GM19372 (cell line): ENCODE data around the gene CCDC192.

Experiments used
- ATAC-seq: cut with Tn5 transposase; IDR thresholded peaks from one replicate; pipeline ENCODE4 v1.9.1; 2021; ENCODE audit warnings: mild to moderate bottlenecking, low read depth, moderate library complexity; ENCODE audit not compliant: unreplicated experiment

CCDC192 gene

DNA sequence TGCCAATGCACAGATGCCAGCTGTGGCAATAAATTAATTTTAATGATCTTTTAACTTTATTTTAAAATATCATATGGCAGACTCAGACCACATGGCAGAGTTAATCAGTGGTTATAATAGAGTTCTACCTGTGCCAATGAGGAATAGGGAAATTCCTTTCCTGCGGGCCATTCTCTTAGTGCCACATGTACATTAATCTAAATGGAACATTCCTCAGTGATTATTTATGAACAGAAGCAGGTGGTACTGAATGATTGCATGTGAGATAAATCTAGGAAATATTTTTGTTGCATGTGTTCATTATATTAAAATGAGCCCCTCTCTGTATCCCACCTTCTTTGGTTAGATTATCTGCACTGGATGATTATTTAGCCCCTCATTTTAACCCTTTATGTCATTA lies 102.3 kb downstream of the CCDC192 start:
- ATAC-seq, result no peak

DNA sequence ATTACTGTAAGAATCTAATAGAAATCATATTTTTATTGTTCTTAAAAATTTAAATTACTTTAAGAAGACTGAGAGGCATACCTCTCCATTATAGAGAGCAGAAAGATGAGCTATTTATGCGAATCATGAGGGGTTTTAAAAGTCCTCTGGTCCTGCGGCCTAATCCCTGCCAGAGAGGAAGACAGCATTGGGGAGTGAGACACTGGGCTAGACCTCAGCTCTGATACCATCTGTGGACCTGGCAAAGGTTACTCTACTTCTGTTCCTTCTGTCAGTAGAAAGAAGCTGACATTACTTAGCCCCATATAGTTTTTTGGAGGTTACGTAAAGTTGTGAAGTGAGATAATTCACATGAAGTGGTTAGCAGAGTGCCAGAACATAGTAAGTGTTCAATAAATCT lies 103.6 kb downstream of the CCDC192 start:
- ATAC-seq, result no peak

DNA sequence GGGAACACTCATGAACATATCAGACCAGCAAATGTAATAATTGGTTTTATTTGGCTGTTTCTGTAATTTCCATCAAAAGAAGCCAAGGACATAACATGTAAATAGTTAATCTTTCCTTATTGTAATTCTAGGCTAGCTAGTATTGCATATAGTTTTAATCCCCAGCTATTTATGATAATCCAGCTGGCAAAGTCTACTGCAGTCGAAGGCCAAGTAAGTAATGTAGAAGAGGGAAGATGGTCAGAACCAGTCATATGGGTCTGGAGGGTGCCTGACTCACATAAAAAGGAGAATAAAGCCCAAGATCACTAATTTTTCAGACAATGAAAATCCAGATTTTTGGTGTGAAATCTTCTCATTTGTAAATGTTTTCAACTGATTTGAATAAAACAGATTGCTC lies 106.3 kb downstream of the CCDC192 start:
- no peak for ATAC-seq

DNA sequence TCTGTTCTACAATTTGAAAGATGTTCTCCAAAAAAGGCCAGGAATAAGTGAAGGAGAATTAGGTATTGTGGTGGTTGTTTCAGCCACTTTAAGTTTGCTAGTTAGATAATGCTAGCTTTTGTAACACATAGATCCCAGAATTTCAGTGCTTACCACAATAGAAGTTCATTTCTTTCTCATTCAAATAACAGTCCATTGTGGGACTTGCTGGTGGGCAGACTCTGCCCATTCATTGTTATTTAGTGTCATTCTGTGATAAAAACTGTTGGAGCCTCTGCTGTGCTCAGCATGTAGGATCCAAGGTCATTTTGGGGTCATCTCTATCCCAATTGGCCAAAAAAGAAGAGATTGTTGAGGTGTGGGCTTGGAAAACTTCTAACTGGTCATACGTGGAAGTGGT lies 106.8 kb downstream of the CCDC192 start:
- ATAC-seq, result no peak

DNA sequence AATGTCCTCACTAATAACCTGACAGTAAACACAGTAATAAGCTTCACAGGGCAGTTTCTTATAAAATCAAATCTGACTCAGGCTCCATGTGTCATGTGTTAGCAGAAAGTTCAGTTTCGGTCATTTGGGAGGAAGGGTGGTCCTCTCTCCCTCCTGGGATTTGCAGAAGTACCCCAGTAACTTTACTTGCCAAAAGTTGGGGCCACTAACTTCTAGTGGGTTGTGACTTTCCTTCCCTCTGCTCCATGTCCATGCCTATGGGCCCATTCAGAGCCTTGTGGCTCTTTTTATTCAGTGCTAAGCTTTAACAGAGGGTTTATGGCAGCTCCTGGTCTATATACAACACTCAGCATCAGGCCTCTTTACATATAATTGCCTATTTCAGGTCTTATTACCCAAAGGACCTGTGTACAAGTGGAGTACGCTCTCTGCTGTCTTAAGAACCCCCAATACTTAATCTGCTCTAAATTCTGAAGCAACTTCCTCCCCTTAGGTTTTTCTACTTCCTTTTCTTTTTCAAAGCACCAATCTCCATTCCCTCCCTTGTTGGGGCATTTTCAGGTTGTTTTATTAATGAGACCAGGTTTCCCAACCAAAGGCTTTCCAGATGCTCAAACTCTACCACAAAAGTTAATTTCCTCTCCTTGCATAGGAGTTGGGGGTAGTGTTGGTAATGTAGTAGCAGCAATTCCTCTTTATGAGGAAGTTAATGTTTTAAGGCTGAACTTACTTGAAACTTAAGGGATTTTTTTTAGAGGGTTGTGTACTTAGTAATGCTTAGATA lies 107.7 kb downstream of the CCDC192 start:
- ATAC-seq, result no peak

DNA sequence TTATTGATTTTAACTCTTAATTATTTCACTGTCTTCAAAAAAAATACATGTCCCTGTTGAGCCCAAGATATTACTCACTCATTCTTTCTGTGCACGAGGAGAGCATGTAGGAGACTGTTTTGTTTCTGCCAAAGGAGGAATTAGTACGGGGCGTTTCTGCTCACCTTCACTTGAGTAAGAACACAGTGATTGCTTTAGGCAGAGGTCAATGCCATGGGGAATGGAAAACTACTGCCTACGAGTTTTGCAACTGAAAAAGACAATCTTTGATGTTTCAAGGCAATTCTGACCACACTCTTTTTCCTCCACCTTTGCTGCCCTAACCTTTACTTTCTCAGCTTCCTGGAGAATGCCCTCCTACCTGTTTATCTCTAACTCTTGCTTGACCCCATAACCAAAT lies 109.4 kb downstream of the CCDC192 start:
- ATAC-seq, result no peak

DNA sequence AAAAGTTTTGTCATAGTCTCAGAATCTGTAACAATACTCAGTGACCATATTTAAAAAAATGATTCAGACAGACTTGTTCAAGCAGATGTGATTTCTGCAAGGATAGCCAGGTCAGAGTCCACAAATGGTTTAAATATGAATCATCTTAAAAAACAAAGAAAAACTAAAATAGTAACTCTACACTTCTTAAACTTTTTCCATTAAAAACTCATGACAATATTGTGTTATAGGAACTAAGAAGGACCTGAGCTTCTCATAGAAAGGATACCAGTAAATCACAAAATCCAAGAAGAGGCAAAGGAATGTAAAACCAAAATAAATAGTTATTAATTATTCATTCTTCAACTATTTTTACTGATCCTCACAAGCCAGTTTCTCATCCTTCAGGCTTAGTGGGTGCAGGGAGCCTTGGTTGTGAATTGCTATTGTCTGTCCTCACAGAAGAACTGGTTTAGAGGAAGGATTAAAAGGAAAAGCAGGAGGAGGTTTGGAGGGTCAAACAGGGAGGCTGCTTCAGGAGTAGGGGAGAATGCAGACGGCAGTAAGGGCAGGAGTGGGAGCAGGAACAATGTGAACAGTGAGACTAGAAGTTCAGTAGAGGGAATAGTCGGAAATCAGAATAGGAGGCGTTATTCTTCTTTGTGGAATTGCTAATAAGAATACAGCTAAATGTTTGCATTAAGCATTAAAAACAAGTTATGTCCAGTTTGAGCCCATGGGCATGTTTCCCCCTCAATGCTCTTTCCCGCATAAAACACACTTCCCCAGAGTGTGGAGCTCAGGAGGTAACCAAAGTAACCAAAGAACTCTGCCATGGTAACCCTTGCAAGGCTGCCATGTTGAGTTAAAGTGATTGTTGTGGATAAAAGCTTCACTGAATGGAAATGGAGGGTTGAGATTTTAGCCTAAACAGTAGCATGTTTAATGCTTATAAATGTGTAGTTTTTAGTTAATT lies 110.7 kb downstream of the CCDC192 start:
- ATAC-seq, result no peak

DNA sequence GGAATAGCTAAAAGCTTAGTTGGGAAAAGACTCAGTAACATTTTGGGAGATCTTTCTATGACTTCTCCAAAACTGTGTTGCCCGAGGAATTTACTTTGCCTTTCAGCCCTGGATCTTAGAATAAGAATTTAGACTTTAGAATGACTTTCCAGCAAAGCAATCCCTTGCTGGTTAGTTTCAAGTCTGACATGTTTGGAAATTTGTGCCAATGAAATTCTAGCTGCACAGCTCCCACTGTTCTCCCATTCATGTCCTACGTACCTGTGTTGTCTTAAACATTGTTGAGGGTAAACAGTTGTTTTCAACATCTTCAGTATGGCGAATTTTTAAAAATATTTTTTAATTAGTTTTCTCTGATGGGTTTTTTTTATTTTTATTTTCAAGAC lies 111.4 kb downstream of the CCDC192 start:
- ATAC-seq, result no peak

DNA sequence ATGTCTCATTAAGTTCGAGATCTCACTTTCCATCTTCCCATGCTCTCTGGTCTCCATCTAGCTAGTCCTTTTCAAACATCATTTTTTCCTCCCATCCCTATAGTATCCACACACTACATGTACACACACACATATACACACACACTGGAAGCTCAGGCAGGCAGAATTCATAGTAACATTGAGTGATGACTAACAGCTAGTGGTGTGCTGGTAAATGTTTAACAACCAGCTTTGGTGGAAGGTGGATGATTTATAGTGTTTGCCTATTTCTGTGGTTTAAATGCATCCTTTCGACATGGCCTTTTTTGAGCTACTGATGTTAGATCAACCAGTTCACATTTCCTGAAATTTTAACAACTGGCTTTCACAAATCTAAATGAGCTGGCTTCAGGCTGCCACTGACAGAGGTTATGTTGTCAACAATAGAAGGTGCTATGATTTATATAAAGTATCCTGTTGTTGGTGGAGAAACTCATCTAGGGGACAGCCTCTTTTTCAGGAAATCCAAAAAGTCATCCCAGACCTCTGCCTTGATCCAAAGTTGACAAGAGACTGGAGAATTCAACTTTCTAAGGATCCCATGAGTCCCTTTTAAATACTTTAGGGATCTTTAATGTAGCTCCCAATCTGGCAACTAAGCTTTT lies 117.8 kb downstream of the CCDC192 start:
- ATAC-seq, result peak; percentile 90

DNA sequence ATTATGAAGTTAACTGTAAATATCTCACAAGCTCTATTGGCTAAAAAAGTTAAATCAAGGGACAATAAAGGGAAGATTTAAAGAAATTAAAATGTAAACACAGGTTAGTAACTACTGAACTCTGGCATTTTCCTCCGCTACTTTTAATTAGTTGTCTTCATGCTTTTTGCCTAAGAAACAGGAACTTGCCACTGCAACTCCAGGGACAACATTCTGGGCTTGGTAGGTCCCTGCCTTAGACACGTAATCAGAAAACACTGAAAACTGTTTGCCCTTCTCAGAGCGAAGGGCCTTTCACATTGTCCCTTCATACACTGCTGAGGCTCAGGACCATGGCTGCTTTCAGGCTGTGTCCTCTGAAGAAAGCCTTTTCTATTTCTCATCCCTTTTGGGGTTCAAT lies 118.7 kb downstream of the CCDC192 start:
- ATAC-seq, result no peak

DNA sequence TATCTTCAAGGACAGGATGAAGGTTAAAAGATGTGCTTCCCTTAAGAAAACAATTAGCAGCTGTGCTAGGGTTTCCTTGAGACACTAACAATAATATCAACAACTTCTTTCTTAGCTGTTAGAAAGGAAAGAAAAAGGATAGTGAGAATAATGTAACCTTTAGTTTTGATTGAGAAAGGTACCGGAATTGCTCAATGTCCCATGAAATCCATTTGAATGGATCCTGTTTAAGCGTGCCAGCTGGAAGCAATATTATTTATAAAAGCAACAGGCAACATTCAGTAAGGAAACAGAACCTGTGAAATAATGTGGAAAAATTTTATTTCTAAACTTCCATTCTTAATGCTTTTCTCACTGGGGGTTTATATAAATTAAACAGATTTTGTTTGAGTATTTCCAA lies 120.9 kb downstream of the CCDC192 start:
- no peak for ATAC-seq

DNA sequence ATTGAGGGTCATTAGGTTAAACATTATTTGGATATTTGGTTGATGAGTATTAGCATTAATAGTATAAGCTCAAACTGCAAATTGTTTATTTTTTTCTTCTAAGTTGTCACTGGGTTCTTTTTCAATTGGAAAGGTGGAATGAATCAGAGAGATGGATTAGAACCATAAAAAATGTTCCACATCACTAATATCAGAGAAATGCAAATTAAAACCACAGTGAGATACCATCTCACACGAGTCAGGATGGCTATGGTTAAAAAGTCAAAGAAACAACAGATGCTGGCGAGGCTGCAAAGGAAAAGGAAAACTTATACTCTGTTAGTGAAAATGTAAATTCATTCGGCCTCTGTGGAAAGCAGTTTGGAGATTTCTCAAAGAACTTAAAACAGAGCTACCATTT lies 122.8 kb downstream of the CCDC192 start:
- no peak for ATAC-seq

DNA sequence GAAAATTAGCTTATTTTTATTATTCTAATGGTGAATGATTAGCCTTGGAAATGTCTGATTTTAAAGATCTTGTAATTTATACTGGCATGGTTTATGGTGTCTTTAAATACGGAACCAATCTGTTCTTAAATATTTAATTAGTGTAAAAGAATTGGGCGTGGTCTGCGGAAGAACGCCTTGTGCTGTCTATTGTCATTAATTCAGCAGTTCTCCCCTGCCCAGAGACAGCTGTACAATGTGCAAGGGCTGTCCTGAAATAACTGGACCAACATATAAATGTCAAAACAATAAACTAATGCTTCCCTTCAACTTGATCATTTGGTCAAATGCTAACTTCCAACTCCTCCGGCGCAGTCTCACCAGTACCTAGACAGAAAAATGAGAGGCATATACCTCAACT lies 124.3 kb downstream of the CCDC192 start:
- ATAC-seq, result no peak

DNA sequence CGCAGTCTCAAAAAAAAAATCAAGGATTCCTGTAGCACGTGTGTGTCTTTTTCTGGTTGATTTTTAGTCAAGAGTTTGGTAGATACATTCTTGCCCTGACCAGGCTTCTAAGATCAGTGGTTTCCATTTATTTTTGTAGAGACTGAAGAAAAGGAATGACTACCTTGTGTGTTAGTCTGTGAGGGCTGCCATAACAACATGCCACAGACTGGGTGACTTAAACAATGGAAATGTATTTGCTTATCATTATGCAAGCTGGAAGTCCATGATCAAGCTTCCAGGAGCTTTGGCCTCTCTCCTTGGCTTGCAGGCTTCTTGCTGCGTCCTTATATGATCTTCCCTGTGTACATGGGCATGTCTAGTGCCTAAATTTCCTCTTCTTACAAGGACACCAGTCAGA lies 127.0 kb downstream of the CCDC192 start:
- ATAC-seq, result no peak

DNA sequence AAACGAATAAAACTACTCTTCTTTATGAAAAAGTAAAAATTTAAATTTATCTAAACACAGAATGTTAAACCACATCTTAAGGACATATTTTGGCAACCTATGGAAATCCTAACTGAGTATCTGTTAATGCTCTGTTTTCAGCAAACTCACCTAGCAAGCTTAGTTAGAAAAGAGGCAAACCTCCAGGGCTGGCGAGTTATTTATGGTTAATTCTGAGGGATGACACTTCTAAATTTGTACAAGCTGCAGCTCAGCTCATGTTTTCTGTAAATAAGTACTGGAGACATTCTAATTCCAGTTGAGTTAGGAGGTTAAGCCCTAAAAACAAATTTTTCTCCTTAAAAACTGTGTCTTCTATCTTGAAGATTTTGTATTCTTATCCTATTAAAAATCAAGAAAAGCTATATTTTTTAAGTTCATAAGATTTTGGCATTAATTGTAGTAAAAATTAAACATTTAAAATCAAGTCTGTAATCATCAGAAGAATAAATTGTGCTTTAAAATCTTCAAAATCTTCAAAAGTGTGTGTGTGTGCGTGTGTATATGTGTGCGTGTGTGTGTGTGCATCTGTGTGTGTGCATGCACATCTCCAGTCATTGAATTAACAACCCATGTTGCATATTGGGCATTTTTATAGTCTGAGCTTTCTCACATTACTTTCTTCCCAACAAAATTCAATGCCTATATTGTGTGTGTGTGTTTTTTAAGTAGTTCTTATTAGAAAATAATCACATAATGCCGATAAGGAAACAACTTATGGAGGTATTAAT lies 127.8 kb downstream of the CCDC192 start:
- no peak for ATAC-seq

DNA sequence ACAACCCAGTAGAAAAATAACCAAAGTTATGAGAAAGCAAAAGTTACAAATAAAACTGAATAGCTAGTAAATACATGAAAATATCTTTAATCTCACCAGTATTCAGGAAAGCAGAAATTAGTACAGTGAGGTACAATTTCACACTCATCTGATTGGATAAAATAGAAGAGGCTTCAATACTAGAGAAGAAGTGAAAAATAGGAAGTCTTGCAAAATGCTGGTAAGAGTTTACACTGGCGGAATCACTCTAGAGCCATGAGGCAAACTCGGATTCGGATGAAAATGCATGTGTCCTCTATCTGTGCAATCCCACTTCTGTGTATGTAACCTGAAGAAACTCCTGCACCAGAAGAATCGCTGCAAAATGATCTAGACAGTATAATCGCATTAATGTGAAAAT lies 128.9 kb downstream of the CCDC192 start:
- no peak for ATAC-seq

DNA sequence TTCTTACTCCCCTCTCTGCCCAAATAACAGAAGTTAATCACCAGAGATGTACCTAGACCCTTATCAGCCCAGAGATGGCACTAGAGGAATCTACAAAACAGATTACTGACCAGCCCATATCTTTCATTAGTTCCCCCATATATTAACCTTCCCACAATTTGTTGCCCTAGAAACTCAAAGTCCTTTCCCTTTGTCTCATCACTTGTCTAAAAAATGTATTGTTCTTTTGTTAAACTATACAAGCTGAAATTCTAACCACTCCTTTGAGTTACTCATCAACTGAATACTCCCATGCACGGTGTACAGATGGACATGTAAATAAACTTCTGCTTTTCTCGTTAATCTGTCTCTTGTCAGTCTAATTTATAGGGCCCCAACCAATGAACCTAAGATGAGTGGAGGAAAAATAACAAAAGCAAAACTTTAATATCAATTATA lies 130.9 kb downstream of the CCDC192 start:
- ATAC-seq, result no peak

DNA sequence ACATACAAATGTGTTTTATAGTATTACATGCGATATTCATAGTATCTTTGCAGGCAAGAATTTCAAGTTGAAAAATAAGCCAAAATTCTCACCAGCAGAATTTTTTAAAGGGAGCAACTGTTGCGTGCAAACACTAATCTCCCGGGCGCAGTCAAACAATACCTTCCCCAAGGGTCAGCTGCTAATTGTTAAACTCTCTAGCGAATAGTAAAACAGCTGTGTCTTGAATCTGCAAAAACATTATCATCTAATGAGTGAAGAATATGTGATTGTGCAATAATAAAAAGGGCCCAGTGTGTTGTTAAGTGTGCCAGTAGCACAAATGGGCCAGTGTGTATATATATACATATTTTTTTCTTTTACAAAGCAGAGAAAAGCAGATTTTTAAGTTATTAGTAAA lies 131.4 kb downstream of the CCDC192 start:
- ATAC-seq, result no peak

DNA sequence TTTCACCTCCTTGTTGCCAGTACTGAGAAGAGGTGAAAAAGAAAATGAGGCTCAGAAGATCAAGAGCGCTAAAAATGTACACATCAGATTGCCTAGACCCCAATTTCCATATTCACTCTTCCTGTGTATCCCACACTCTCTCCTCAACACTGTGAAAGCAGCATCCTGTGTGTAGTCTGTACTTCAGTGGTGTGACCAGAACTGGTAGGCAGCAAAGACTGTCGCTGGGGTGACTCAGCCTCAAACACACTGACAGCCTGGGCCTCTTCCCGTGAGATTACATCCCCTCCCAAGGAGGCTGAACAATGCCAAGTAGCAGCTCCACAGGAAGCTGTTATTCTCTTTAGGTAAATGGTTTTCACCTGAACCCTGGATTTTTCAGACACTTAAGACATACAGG lies 135.5 kb downstream of the CCDC192 start:
- no peak for ATAC-seq

DNA sequence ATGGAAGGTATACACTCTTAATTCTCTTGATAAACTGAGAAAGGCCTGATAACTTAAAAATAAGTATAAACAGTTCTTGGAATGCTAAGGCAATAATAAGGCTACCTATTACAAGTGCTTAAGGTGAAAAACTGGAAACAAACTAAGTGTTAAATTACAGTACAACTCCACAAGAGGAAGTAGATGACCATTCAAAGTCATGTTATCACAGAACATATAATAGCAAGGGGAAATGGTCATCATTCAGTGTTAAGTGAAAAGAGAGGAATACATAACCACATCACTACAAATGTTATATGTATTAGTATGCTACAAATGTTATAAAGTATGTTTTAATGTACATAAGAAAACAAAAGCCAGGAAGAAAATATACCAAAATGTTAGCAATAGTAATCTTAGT lies 135.9 kb downstream of the CCDC192 start:
- no peak for ATAC-seq
